Activated T-cell treated with anti-CD3 and anti-CD28 coated beads for 24 hours (primary cell): Measurements from ENCODE around the gene RNF150.
A peak's percentile ranks its signal among the peaks of the same experiment; 100 is the strongest.
"Not testable (repeated sequence)": the region's sequence is repeated elsewhere in the genome, so short reads cannot be mapped to it uniquely, and the experiment has no call there.

Source experiments
- DNase-seq: peaks from one replicate; pipeline ENCODE4 v3.0.0-alpha.2; 2020; ENCODE audit warnings: low read depth

The RNF150 gene

DNA sequence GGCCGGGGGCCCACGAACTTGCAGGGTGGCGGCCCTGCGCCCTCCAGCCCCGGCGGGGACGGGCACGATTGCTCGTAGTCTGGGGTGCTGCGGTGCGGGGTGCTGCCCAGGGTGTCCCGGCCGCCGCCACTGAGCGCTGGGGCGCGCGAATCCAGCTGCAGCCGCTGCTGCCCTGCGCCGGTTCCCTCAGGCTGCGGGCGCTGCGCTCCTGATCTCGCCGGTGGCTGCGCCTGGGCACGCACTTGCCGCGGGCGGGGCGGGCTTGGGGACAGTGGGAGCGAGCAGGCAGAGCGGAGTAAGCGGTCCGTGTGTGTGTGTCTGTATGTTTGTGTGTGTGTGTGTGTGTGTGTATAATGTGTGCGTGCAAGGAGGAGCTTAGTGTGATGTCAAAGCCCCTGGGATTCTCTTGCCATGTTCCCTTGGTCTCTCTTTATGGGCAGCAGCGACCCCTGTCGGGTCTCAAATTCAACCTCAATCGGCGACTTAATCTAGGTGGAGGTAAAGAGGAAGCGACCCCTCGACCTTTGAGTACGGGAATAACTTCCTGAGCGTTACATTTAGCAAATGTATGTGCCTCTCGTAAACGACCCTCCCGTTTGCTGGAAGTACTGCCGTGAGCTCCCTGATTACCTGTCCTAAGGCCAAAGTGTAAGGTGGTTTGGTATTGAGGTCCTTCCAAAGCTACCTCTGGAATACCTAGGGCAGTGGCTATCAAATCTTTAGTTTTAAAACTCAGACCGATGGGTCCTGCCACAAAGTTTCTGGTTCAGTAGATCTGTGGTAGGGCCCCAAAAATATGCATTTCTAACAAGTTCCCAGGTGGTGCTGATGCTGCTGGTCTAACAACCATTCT is at the start of gene RNF150:
Gene RNF150, minus strand, starts transcription at position 324 of the 853 bp plus-strand sequence.
- peak; percentile 30 for DNase-seq

DNA sequence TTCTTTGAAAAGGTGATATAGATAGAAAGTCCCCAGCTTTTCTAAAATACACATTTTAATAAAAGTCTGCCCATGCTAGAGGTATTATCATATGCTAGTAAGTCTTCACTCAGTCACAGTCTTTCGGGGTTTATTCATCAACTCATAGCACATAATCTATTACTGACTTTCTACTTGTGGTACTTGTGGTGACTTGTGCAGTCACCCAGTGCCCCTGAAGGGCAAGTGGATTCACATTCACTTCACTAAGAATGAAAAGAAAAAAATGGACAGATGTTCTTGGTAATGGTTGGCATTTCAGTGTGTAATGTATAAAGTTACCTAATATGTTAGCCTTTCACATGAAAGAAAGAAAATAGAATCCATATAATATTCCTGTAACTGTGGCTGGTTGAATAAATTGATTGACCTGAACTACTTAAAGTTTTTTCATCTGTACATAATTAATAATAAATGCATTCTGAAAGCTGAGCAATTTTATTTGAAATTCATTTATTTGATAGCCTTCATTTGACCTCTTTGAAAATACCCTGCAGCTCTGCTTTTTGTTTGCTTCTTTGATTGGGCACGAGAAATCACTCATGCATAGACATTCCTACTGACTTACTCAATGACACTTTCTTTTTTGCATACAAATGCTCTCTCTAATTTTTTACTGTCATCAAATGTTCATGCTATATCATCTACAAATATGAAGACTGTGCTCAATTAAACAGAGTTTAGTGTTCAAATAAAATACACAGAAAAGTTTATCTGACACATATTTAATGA is 47.9 kb upstream of the RNF150 start:
- no peak for DNase-seq

- no peak for DNase-seq
Observed at GRCh38 chr4:141179474-141180373, 46.5 kb upstream of the RNF150 start.

GRCh38 chr4:141177171-141177570 is 43.9 kb upstream of the RNF150 start:
- DNase-seq: no peak

DNA sequence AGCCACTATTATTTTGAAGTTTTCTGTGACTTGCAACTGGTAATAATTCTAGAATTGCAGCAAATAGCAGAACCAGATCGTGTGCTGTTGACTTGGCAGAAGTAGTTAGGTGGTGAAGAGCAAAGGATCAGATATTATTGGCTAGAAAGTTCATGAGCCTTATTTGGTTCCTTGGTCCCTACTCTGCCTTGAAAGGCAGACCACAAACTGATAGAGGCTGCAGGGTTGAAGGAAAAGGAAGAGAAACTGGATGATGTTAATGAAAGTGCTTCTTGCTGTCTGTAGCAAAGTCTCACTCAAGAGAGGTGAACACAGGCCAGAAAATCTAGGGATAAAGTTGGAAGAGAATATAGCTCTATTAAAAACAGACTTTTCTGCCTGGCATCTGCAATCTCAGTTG is 41.2 kb upstream of the RNF150 start:
- no peak for DNase-seq

DNA sequence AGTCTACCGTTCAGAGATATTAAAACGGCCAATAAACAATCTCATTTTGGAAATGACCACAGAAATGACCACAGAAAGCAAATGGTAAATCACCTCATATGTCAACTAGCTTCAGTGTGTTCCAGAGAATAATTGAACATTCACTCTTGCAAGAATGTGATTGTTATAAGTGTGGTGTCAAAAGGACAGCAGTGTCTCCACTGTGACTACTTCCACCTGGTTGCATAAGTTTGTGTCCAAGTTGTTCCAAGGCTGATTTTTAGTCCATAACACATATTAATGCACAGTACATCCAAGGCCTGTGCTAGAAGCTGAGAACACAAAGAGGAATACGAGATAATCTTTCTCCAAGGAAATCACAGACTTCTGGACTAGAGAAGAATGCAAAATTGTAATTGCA is 37.4 kb upstream of the RNF150 start:
- DNase-seq: no peak

DNA sequence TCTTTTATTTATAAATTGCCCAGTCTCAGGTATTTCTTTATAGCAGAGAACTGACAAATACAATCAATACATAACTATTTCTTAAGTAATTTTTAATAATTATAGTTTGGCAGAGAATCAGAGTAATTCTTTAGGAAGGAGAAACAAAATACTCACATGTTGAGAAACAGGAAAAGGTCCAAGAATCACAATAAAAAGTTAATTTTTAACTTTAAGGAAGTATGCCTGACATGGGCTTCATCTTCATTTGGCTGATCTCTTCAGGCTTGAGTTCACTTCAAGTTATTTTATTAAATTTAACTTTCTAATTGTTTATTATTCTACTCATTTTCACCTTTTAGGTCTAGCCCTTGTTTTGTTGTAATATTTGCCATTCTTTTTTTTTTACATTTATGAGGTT is 36.1 kb upstream of the RNF150 start:
- no peak for DNase-seq

DNA sequence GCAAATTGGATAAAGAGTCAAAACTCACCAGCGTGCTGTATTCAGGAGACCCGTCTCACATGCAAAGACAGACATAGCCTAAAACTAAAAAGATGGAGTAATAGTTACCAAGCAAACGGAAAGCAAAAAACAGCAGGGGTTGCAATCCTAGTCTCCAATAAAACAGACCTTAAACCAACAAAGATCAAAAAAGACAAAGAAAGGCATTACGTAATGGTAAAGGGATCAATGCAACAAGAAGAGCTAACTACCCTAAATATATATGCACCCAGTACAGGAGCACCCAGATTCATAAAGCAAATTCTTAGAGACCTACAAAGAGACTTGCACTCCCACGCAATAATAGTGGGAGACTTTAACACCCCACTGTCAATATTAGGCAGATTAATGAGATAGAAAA is 31.7 kb upstream of the RNF150 start:
- not testable (repeated sequence) for DNase-seq

DNA sequence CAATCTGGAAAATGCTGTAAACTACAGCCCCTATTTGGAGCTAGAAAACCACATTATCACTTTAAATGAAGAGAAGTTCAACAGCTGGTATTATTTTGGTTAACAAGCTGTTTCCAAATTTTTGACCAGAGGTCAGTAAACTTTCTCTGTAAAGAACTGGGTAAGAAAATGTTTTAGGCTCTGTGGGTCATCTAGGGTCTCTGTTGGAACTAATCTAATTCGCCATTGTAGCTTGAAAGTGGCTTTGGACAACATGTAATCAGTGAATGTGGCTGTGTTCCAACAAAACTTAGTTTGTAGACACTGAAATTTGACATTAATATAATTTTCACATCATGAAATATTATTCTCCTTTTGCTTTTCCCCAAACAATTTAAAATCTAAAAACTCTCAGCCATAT is 25.8 kb upstream of the RNF150 start:
- DNase-seq: no peak

GRCh38 chr4:141158219-141158618 is 24.9 kb upstream of the RNF150 start:
- DNase-seq: no peak

- DNase-seq: no peak
Observed at GRCh38 chr4:141155586-141155985, 22.3 kb upstream of the RNF150 start.

- DNase-seq: no peak
Observed at GRCh38 chr4:141154725-141155124, 21.5 kb upstream of the RNF150 start.

GRCh38 chr4:141153751-141154510 is 20.7 kb upstream of the RNF150 start:
- DNase-seq: no peak

DNA sequence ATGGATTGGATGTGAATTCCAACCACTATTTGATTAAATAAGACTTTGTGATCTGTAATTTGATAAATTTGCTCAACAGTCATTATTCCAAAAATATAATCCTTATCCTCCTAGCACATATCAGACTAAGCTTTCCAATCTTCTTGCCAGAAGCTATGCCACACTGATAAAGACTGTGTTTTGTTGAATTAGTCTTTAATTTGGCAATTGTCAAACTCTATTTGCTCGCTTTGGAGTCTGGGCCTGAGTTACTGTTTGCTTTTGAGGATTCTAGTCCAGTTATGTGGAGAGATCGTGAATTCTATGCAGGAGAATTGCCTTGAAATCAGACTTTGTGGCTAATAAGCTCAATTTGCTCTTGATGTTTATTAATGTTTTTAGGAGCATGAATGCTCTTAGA is 10.9 kb upstream of the RNF150 start:
- no peak for DNase-seq

- no peak for DNase-seq
Observed at GRCh38 chr4:141142423-141142822, 9.2 kb upstream of the RNF150 start.

GRCh38 chr4:141140391-141141200 is 7.3 kb upstream of the RNF150 start:
- no peak for DNase-seq

DNA sequence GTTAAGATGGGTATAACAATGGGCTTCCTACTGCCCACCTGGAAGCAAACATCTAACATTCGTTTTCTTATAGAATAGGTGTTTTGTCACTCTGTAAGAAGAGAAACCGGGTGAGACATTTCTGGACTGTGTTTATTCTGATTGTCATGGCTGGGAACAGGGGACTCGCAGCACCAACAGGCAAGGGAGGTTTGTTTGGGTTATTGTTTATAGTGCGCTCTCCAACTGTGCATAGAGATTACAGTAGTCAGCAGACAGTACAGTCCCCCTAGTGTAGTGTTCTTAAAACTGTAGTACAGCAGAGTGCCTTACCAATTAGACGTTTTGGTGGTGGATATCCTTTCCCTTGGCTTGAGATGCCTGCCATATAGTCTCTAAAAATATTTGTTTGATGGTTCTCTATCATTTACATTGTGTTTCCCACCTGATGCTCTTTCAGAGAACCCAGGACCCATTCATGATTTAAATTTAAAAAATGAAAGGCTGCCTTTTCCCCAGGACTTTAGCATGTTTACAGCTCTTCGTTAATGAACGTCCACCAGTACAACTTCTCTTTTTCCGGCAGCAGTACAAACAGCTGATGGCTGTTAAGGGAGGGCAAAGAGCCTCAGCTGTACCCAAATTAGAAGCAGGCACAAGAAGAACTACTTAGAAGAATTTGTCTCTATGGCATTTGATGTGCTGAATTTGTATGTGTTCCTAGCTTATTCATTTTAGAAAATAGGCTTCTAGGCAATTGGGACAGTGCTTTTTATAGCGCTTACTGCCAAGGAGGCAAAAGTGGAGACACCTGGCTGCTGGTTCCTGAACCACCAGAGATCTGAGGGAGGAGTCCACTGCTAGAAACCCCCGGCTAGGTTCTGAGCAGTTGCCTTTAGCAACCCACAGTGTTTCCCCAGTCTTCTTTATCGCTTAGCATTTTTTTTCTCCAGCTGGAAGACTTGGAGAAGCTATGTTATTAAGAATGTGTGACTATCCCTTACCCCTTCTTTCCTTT is 1.0 kb upstream of the RNF150 start:
- no peak for DNase-seq

- no peak for DNase-seq
Observed at GRCh38 chr4:141132709-141133145, 542 bp downstream of the RNF150 start.

GRCh38 chr4:141132072-141132708 is 1.1 kb downstream of the RNF150 start:
- no peak for DNase-seq
